SK-N-MC (cell line): Measurements from ENCODE around the gene EPN3.

Experiments used
- EZH2 ChIP-seq: fragments of 200-600 bp; sonication (generic); IDR thresholded peaks from one replicate; pipeline ENCODE4 v1.6.1; 2017; ENCODE audit warnings: antibody characterized with exemption
- FOXP2 ChIP-seq: optimal IDR thresholded peaks from 2 replicates; pipeline ENCODE3; 2011; ENCODE audit warnings: mild to moderate bottlenecking, moderate library complexity; ENCODE audit not compliant: insufficient read depth; ENCODE audit errors: extremely low read length, control extremely low read depth
- POLR2AphosphoS5 ChIP-seq: IDR thresholded peaks from 2 replicates; pipeline ENCODE4 v1.6.1; 2012; ENCODE audit warnings: mild to moderate bottlenecking, low read depth, low read length, borderline replicate concordance

DNA sequence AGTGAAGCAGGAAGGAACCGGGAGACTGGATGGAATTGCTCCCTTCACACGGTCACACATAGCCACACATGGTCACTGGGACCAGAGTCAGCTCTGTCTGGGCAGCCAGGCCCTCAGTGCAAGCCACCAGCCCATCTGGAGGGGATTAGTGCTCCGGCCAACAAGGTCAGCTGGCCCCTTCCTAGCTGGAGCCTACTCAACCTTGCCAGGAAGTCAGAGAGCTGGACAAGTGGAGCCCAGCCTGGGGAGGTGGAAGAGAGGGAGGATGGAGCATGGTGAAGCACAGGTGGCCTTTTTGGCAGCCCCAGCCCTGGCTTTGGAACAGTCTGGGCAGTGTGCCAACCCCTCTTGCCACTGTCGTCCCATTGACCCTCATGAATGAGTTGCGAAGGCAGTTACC is 24.3 kb downstream of the EPN3 start:
- TF ChIP-seq EZH2 (no peak), POLR2AphosphoS5 (no peak), FOXP2 (no peak)
